Muscle of leg (tissue), 16 donors: ENCODE data around the gene RPS4Y2. TPM values are rescaled to one million over a fixed set of nuclear protein-coding genes. Genes with fewer than 3 reads are reported as not detected.

Experiments used
- DNase-seq: peaks from one replicate; pipeline ENCODE4 v3.0.0; 2013
- H3K27ac ChIP-seq: one replicate; pipeline ENCODE4 v1.5.1; 2013; ENCODE audit warnings: mild to moderate bottlenecking, low read length, control low read depth
- H3K27me3 ChIP-seq: one replicate; pipeline ENCODE4 v1.6.1; 2013; ENCODE audit warnings: low read length; ENCODE audit not compliant: control insufficient read depth, insufficient read depth
- H3K36me3 ChIP-seq: one replicate; pipeline ENCODE4 v1.6.1; 2013; ENCODE audit warnings: low read length; ENCODE audit not compliant: control insufficient read depth, insufficient read depth
- H3K4me1 ChIP-seq: one replicate; pipeline ENCODE4 v1.6.1; 2013; ENCODE audit warnings: low read length; ENCODE audit not compliant: control insufficient read depth, insufficient read depth
- H3K4me3 ChIP-seq: one replicate; pipeline ENCODE4 v1.5.1; 2013; ENCODE audit warnings: low read length, control low read depth
- H3K9me3 ChIP-seq: replicated peaks from 2 replicates; pipeline ENCODE4 v1.6.1; 2013; ENCODE audit warnings: low read depth, low read length; ENCODE audit not compliant: control insufficient read depth
- WGBS: methylation state at CpG from one replicate; pipeline ENCODE4 v1.1.5; 2013; ENCODE audit warnings: missing lambda C conversion rate; ENCODE audit not compliant: insufficient coverage; 5-methylcytosine and 5-hydroxymethylcytosine counted together
- long read RNA-seq, 11 donors: transcript quantifications; one replicate each; lab custom pipeline, GENCODE V29; 2026
- polyA plus RNA-seq, 8 donors: library from polyadenylated mRNA; unstranded; fragments of 120-200 nt; gene quantifications; one replicate each; pipeline versions ENCODE4 v1.2.1 to v1.2.3, GENCODE V29; 2013; ENCODE audit warnings: inconsistent platforms in 1 of 8, low replicate concordance in 1 of 8; ENCODE audit not compliant: insufficient read length in 8 of 8, insufficient read depth in 1 of 8
- total RNA-seq: library from RNA; stranded (reverse); fragments of 120-200 nt; gene quantifications from one replicate; pipeline ENCODE4 v1.2.4, GENCODE V29; 2013

RPS4Y2 gene
- not detected for total RNA-seq
- polyA plus RNA-seq: under 1 TPM in 2 of 8 donors, not detected in 6; 0.21 to 0.22 TPM
- long read RNA-seq, donor 1: 0 reads
- long read RNA-seq, donor 2: 0 reads
- long read RNA-seq, donor 3: 0 reads
- long read RNA-seq, donor 4: 0 reads
- long read RNA-seq, donor 5: 0 reads
- long read RNA-seq, donor 6: 0 reads
- long read RNA-seq, donor 7: 0 reads
- long read RNA-seq, donor 8: 0 reads
- long read RNA-seq, donor 9: 0 reads
- long read RNA-seq, donor 10: 0 reads
- long read RNA-seq, donor 11: 0 reads

DNA sequence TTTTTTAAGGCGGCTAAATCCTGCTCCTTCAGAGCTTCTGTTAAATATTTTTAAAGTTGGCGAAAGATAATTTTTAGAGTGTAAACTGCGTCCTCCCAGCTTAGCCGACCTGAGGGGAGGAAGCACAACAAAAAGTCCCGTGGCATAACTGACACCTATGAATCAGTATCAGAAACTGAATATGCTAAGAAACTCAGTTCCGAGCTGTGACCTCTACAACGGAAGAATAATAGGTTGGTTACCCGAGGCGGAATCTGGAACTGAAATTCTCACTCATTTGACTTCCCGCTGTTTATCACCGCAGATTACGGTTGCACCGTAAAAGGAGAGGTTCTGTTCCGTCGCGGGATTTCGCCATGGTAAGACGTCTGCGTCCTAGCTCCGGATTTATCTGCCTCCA is at the start of gene RPS4Y2:
RPS4Y2 (plus strand) TSS at position 301 of the 400 bp plus-strand sequence; CDS start at position 357, 56 bp downstream.
- no peak within 1 kb of the TSS for H3K27ac ChIP-seq
- no peaks in the 10 kb centered on the region for H3K4me1 ChIP-seq
- no peaks in the 10 kb centered on the region for H3K9me3 ChIP-seq
- no peaks in the 10 kb centered on the region for H3K27me3 ChIP-seq
- DNase-seq: no peak
- no CpG with 5 or more reads among the region's 20 CpGs for WGBS
- no peaks in the 10 kb centered on the region for H3K36me3 ChIP-seq
- H3K4me3 ChIP-seq: no peak within 1 kb of the TSS

DNA sequence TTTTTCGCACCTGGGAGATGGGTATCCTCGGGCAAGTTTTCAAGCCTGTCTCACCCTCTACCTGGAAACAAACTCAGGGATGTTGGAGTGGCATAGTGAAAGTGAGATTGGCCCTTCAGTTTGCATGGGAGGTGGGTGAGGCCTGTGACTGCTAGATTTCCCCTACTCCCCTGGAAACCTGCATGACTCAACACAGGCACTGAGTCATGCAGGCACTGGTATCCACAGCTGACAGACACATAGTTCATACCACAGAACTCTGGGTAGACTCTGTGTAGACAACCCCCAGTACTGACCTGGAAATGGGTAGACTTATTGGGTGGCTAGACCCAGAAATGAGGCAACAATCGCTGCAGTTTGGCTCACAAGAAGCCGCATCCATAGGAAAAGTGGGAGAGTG is 41.5 kb upstream of the RPS4Y2 start:
- Histone ChIP-seq H3K4me1 (no peaks in the 10 kb centered on the region), H3K27me3 (no peaks in the 10 kb centered on the region), H3K27ac (no peak overlapping the region), H3K4me3 (no peak overlapping the region), H3K36me3 (no peaks in the 10 kb centered on the region), H3K9me3 (no peaks in the 10 kb centered on the region)
- DNase-seq: no peak
- WGBS: no CpG with 5 or more reads among the region's 4 CpGs

DNA sequence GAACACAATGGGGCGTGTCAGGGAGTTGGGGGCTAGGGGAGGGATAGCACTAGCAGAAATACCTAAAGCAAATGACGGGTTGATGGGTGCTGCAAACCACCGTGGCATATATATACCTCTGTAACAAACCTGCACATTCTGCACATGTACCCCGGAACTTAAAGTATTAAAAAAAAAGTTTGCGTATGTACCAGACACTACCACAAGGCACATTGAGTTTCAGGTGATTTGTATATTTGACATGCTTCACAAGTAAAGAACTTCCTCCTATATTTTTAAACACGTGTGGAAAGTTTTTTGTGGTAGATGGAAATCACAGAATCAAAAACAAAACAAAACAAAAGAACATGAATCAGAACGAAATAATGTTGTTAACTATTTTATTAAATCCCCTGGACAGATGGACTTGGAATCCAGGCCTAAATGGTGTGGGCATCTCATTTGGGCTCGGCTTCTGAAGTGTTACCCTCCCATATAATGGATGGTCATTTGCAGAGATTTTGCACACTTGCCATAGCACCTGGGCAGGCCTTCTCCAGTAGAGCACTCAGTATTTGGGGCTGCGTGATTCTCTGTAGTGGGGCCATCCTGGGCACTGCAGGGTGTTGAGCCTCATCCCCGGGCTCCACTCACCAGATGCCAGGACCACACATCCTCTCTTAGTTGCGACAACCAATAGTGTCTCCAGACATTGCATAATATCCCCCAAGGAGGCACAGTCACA is 29.6 kb upstream of the RPS4Y2 start:
- Histone ChIP-seq H3K36me3 (no peaks in the 10 kb centered on the region), H3K4me1 (no peaks in the 10 kb centered on the region), H3K27ac (no peak overlapping the region), H3K4me3 (no peak overlapping the region), H3K9me3 (no peaks in the 10 kb centered on the region), H3K27me3 (no peaks in the 10 kb centered on the region)
- no peak for DNase-seq
- no CpG with 5 or more reads among the region's 11 CpGs for WGBS

DNA sequence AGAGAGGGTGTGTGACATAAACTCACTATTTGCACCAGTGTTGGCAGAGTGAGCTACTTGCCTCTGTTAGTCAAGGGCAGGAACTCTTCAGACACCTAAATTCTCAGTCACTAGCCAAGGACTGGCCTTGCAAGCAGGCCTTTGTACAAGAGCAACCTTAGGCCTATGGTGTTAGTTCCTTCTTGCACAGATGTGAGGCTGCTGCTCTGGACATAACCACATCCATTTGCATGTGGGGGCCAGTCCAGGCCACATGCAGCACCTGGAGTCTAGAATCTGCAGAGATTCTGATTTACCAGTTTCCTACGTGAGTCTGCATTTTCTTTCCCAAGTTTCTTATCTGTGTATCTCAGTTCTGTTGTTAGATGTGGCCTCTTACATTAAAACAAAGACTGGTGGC is 20.7 kb upstream of the RPS4Y2 start:
- H3K4me3 ChIP-seq: no peak overlapping the region
- no peaks in the 10 kb centered on the region for H3K27me3 ChIP-seq
- H3K36me3 ChIP-seq: no peaks in the 10 kb centered on the region
- H3K9me3 ChIP-seq: no peaks in the 10 kb centered on the region
- no peaks in the 10 kb centered on the region for H3K4me1 ChIP-seq
- no peak for DNase-seq
- no CpG with 5 or more reads among the region's 1 CpG for WGBS
- H3K27ac ChIP-seq: no peak overlapping the region

DNA sequence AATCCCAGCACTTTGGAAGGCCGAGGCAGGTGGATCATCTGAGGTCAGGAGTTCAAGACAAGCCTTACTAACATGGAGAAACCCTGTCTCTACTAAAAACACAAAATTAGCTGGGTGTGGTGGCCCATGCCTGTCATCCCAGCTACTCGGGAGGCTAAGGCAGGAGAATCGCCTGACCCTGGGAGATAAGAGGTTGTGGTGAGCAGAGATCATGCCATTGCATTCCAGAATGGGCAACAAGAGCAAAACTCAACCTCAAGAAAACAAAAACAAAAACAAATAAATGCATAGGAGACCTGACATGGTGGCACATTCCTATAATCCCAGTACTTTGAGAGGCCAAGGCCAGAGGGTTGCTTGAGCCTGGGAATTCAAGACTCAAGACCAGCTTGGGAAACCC is 16.1 kb upstream of the RPS4Y2 start:
- H3K4me1 ChIP-seq: no peaks in the 10 kb centered on the region
- no CpG with 5 or more reads among the region's 3 CpGs for WGBS
- H3K27ac ChIP-seq: no peak overlapping the region
- no peaks in the 10 kb centered on the region for H3K27me3 ChIP-seq
- no peaks in the 10 kb centered on the region for H3K9me3 ChIP-seq
- H3K4me3 ChIP-seq: no peak overlapping the region
- no peak for DNase-seq
- H3K36me3 ChIP-seq: no peaks in the 10 kb centered on the region

DNA sequence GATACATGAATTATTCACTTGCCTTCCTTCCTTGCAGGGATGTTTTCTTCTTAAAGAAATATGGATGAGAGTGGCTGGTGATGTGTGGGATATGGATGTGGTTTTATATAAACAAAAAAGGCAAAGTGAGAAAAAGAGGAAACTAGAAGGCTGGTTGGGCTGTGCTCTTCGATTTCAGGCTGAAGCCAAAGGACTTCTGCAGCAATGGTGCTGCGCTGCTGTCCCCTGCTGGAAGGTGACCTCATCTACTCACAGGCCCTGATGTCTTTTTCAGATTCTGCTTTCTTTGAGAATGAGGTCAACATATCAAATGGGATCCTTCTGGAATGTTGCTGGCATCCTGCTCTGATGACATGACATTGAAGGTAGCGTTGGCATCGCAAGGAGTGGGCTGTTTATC is 15.3 kb upstream of the RPS4Y2 start:
- Histone ChIP-seq H3K4me1 (no peaks in the 10 kb centered on the region), H3K27me3 (no peaks in the 10 kb centered on the region), H3K9me3 (no peaks in the 10 kb centered on the region), H3K4me3 (no peak overlapping the region), H3K27ac (no peak overlapping the region), H3K36me3 (no peaks in the 10 kb centered on the region)
- DNase-seq: no peak
- WGBS: no CpG with 5 or more reads among the region's 4 CpGs

DNA sequence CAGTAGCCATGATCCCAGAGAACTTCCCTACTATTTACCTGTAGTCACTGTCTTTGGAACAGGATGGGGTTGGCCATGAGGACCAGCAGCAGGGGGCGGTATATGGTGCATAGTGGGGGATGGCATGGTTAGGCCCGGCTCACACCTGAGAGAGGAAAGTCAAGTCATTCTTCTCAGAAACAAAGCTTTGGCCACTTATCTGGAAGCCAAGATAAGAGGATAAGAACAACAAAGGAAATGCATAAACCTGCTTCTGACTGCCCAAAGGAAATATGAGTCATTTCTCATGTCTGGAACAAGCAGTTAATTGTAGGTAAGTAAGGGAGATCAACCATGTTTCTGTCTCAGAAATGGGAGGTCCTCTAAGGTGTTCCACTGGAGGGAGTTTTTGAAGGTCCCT is 10.8 kb upstream of the RPS4Y2 start:
- no peaks in the 10 kb centered on the region for H3K9me3 ChIP-seq
- H3K36me3 ChIP-seq: no peaks in the 10 kb centered on the region
- DNase-seq: no peak
- H3K4me3 ChIP-seq: no peak overlapping the region
- H3K27me3 ChIP-seq: no peaks in the 10 kb centered on the region
- H3K27ac ChIP-seq: no peak overlapping the region
- no peaks in the 10 kb centered on the region for H3K4me1 ChIP-seq
- WGBS: no CpG with 5 or more reads among the region's 2 CpGs

DNA sequence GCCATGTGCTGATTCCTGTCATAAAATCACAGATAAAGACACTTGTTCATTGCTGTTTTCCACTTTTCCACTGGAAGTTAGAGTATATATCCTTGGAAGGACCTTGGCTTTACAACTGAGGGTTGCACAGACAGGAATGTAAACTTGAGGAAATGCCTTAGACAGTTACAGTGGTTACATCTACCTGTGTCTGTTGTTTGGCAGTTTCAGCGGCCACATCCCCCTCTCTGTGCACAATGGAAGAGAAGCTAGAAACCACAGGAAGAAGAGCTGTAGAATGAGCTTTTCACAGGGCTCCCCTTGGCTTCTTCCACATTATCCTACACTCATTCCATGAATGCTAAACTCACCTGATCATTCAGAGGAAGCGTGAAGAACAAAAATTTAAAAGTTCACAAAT is 9.0 kb upstream of the RPS4Y2 start:
- no peak for DNase-seq
- H3K27me3 ChIP-seq: no peaks in the 10 kb centered on the region
- WGBS: no CpG with 5 or more reads among the region's 2 CpGs

DNA sequence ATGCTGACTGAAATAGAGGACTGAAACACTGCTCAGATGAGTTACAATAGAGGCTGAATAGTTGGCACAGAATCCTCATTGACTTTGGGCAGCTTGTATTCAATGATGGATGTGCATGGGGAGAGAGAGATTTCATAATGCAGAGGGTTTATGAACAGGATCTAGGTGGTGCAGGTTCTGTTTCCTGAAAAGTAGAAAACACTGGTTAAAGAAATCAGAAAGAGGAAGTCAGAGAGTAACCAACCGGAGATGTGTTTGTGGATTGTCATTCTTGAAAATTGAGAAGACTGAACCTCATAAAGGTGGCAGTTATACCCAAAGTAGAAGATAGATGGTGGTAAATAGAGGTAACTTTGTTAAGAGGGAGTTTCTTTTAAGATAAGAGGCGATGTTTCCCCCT is 8.0 kb downstream of the RPS4Y2 start:
- H3K4me3 ChIP-seq: no peak overlapping the region
- no peak for DNase-seq
- H3K27ac ChIP-seq: no peak overlapping the region
- no peaks in the 10 kb centered on the region for H3K4me1 ChIP-seq
- WGBS: no CpG with 5 or more reads among the region's 2 CpGs
- H3K36me3 ChIP-seq: no peaks in the 10 kb centered on the region
- H3K27me3 ChIP-seq: no peaks in the 10 kb centered on the region
- H3K9me3 ChIP-seq: no peaks in the 10 kb centered on the region

More for the DNA sequence above, 9.0 kb upstream of the RPS4Y2 start:
- H3K9me3 ChIP-seq: no peaks in the 10 kb centered on the region
- H3K27ac ChIP-seq: no peak overlapping the region
- no peaks in the 10 kb centered on the region for H3K4me1 ChIP-seq
- H3K4me3 ChIP-seq: no peak overlapping the region
- no peaks in the 10 kb centered on the region for H3K36me3 ChIP-seq

DNA sequence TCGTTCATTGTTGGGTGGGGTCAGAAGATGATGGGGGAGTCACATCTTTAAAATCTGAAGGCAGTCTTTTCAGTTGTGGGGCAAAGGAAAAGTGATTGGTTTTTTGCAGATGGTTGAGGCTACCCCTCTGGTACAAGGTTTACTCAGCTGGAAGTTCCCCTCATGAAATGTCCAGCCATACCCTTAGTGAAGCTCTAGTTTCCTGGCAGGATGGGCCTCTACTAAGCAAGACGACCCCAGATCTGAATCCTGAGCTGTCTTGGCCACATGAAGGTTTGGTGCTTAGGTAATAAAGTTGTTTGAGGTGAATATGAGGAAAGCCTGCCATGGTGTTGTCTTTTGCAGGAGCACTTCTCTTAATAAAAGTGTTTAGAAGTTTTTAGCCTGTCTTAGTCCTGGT is 9.2 kb downstream of the RPS4Y2 start:
- WGBS: no CpG with 5 or more reads among the region's 2 CpGs
- Histone ChIP-seq H3K4me3 (no peak overlapping the region), H3K4me1 (no peaks in the 10 kb centered on the region), H3K27me3 (no peaks in the 10 kb centered on the region), H3K27ac (no peak overlapping the region), H3K9me3 (no peaks in the 10 kb centered on the region), H3K36me3 (no peaks in the 10 kb centered on the region)
- no peak for DNase-seq
